ENCODE results near the gene SLC1A1. TPM values are rescaled to one million over a fixed set of nuclear protein-coding genes. Genes with fewer than 3 reads are reported as not detected.
"Not testable (repeated sequence)": the region's sequence is repeated elsewhere in the genome, so short reads cannot be mapped to it uniquely, and the experiment has no call there.

SLC1A1 gene
- total RNA-seq, 1 experiment from 2014 or later = 8.5 TPM

DNA sequence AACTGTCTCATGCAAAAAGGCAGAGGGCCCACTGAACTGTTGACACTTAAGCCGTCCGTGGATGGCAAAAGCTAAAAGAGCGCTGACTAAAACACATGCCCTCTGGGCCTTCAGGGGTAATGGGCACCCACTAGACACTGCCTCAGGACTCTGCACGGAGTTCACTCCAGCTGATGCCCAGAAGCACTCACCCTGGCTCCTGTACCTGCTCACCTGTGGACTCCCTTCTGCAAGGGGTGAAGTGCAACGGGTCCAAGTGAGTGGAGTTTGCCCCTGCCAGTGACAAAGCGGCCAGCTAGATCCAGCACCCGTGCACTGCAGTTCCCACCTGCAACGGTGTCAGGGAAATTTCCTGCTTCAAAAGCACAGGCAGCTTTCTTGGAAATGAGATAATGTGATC, 50.2 kb downstream of the SLC1A1 start:
- CTCF ChIA-PET = interaction anchor here (2.0 to 2.3 kb wide), 2 partner anchors 9 kb away, joined by 7 to 12 read pairs; no protein-coding TSS in a partner anchor
- H3K36me3 Mint-ChIP-seq = peaks cover 23% of the 10 kb centered on the region
- DNase-seq (ENCODE audit: low spot score) = no peak
- ATAC-seq = no peak
- no peak overlapping the region for H3K4me3 Mint-ChIP-seq
- TF ChIP-seq GTF2I (CRISPR knock-in tag; conservative IDR thresholded peaks at IDR 0.05) (no peak), IRF2 (CRISPR knock-in tag; IDR thresholded peaks at IDR 0.05; ENCODE audit: borderline replicate concordance, low read depth) (no peak), FOXP1 (CRISPR knock-in tag; IDR thresholded peaks at IDR 0.05; ENCODE audit: borderline replicate concordance) (no peak), ZBTB21 (CRISPR knock-in tag; IDR thresholded peaks at IDR 0.05; ENCODE audit: borderline replicate concordance) (no peak), HMGA2 (CRISPR knock-in tag; IDR thresholded peaks at IDR 0.05) (no peak), TEAD4 (CRISPR knock-in tag; IDR thresholded peaks at IDR 0.05) (no peak), ZNF138 (CRISPR knock-in tag; conservative IDR thresholded peaks at IDR 0.05) (no peak), EMX1 (CRISPR knock-in tag; IDR thresholded peaks at IDR 0.05) (no peak), CREM (CRISPR knock-in tag; IDR thresholded peaks at IDR 0.05) (no peak)
- TF ChIP-seq, protein P1, sequence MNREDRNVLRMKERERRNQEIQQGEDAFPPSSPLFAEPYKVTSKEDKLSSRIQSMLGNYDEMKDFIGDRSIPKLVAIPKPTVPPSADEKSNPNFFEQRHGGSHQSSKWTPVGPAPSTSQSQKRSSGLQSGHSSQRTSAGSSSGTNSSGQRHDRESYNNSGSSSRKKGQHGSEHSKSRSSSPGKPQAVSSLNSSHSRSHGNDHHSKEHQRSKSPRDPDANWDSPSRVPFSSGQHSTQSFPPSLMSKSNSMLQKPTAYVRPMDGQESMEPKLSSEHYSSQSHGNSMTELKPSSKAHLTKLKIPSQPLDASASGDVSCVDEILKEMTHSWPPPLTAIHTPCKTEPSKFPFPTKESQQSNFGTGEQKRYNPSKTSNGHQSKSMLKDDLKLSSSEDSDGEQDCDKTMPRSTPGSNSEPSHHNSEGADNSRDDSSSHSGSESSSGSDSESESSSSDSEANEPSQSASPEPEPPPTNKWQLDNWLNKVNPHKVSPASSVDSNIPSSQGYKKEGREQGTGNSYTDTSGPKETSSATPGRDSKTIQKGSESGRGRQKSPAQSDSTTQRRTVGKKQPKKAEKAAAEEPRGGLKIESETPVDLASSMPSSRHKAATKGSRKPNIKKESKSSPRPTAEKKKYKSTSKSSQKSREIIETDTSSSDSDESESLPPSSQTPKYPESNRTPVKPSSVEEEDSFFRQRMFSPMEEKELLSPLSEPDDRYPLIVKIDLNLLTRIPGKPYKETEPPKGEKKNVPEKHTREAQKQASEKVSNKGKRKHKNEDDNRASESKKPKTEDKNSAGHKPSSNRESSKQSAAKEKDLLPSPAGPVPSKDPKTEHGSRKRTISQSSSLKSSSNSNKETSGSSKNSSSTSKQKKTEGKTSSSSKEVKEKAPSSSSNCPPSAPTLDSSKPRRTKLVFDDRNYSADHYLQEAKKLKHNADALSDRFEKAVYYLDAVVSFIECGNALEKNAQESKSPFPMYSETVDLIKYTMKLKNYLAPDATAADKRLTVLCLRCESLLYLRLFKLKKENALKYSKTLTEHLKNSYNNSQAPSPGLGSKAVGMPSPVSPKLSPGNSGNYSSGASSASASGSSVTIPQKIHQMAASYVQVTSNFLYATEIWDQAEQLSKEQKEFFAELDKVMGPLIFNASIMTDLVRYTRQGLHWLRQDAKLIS (CRISPR knock-in tag; IDR thresholded peaks at IDR 0.05; ENCODE audit: borderline replicate concordance) = no peak
- TF ChIP-seq, protein P2, sequence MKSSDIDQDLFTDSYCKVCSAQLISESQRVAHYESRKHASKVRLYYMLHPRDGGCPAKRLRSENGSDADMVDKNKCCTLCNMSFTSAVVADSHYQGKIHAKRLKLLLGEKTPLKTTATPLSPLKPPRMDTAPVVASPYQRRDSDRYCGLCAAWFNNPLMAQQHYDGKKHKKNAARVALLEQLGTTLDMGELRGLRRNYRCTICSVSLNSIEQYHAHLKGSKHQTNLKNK (CRISPR knock-in tag; IDR thresholded peaks at IDR 0.05) = no peak
- peaks cover 22% of the 10 kb centered on the region for H3K4me1 Mint-ChIP-seq
- POLR2A ChIA-PET = interaction anchor here (0.5 to 0.9 kb wide), 2 partner anchors 13 to 25 kb away, joined by 3 to 4 read pairs; no protein-coding TSS in a partner anchor
- no peaks in the 10 kb centered on the region for H3K27me3 Mint-ChIP-seq (ENCODE audit: low read depth)
- H3K9me3 Mint-ChIP-seq = peaks cover 9% of the 10 kb centered on the region
- H3K27ac Mint-ChIP-seq = no peak overlapping the region

GRCh38 chr9:4541281-4541680, 51.0 kb downstream of the SLC1A1 start:
- POLR2A ChIA-PET = interaction anchor here (0.9 kb wide), 1 partner anchor 14 kb away, joined by 3 read pairs; no protein-coding TSS in a partner anchor
- CTCF ChIA-PET = interaction anchor here (2.0 to 2.3 kb wide), 2 partner anchors 8 to 10 kb away, joined by 7 to 12 read pairs; no protein-coding TSS in a partner anchor
- peaks cover 22% of the 10 kb centered on the region for H3K4me1 Mint-ChIP-seq
- peaks cover 18% of the 10 kb centered on the region for H3K36me3 Mint-ChIP-seq
- H3K27ac Mint-ChIP-seq = no peak overlapping the region
- no peak for ATAC-seq
- H3K9me3 Mint-ChIP-seq = peaks cover 5% of the 10 kb centered on the region
- H3K4me3 Mint-ChIP-seq = no peak overlapping the region
- TF ChIP-seq CDX4 (CRISPR knock-in tag; IDR thresholded peaks at IDR 0.05; ENCODE audit: borderline replicate concordance) (no peak), ZNF416 (CRISPR knock-in tag; IDR thresholded peaks at IDR 0.05) (no peak), ZSCAN18 (CRISPR knock-in tag; IDR thresholded peaks at IDR 0.05) (no peak), GRHL2 (CRISPR knock-in tag; IDR thresholded peaks at IDR 0.05; ENCODE audit: insufficient replicate concordance, severe bottlenecking) (no peak)
- no peak for DNase-seq (ENCODE audit: low spot score)
- no peaks in the 10 kb centered on the region for H3K27me3 Mint-ChIP-seq (ENCODE audit: low read depth)

DNA sequence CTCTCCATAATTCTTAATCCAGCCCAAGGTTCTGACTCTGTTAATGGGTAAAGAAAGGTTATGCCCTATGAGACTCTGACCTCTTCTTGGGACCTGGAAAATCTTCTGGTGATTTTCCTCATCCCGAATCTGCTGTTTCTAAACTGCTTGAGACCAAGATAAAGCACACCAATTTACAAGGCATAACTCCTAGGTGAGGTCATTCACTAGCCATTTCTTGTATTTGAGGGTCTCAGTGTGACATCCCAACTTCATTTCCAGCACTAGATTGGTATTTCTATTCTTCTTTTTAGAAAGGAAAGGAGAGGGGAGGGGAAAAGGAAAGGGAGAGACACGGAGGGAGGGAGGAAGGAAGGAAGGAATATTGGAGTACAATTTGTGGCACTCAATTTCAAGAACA, 51.6 kb downstream of the SLC1A1 start:
- ATAC-seq = peak; percentile 86
- H3K27ac Mint-ChIP-seq = peak overlapping the region; percentile 63
- peaks cover 3% of the 10 kb centered on the region; the same call in 1 of the 2 replicates for H3K9me3 Mint-ChIP-seq
- H3K4me1 Mint-ChIP-seq = peaks cover 22% of the 10 kb centered on the region
- TF ChIP-seq CTCF (IDR thresholded peaks at IDR 0.05) (no peak), ZNF512 (CRISPR knock-in tag; IDR thresholded peaks at IDR 0.05; ENCODE audit: borderline replicate concordance) (no peak), MYBL2 (CRISPR knock-in tag; IDR thresholded peaks at IDR 0.05) (no peak), GABPB1 (CRISPR knock-in tag; IDR thresholded peaks at IDR 0.05) (no peak), TEAD1 (CRISPR knock-in tag; IDR thresholded peaks at IDR 0.05) (no peak), ZNF671 (CRISPR knock-in tag; IDR thresholded peaks at IDR 0.05) (no peak)
- POLR2A ChIA-PET = no interaction called here
- no peak for DNase-seq (ENCODE audit: low spot score)
- CTCF ChIA-PET = interaction anchor here (0.9 kb wide), 1 partner anchor 159 kb away, joined by 3 read pairs; no protein-coding TSS in a partner anchor
- no peaks in the 10 kb centered on the region for H3K27me3 Mint-ChIP-seq (ENCODE audit: low read depth)
- no peak overlapping the region for H3K4me3 Mint-ChIP-seq
- peaks cover 15% of the 10 kb centered on the region for H3K36me3 Mint-ChIP-seq

- CTCF ChIA-PET; H3K4me3 Mint-ChIP-seq; H3K27me3 Mint-ChIP-seq (ENCODE audit: low read depth); H3K9me3 Mint-ChIP-seq; ATAC-seq; DNase-seq (ENCODE audit: low spot score); POLR2A ChIA-PET: not testable (repeated sequence)
- 0 out of 2 replicates have a peak overlapping the region, but pooled peaks have one; percentile 48 for H3K27ac Mint-ChIP-seq
- peaks cover 33% of the 10 kb centered on the region for H3K4me1 Mint-ChIP-seq
- H3K36me3 Mint-ChIP-seq = peaks cover 14% of the 10 kb centered on the region
Measured at GRCh38 chr9:4544714-4545113, 54.4 kb downstream of the SLC1A1 start.
